NT2/D1 (cell line): ENCODE measurements around the gene NSUN6.

Experiments used
- SUZ12 ChIP-seq: IDR thresholded peaks from 2 replicates; pipeline ENCODE4 v1.6.1; 2011; ENCODE audit not compliant: insufficient read length, insufficient read depth; ENCODE audit errors: extremely low read depth
- YY1 ChIP-seq: IDR thresholded peaks from 2 replicates; pipeline ENCODE4 v1.6.1; 2011; ENCODE audit not compliant: insufficient read length, insufficient read depth
- ZNF274 ChIP-seq: IDR thresholded peaks from 2 replicates; pipeline ENCODE4 v1.6.1; 2011; ENCODE audit warnings: mild to moderate bottlenecking, low read depth, low read length

GRCh38 chr10:18523858-18524257 lies 127.5 kb downstream of the NSUN6 start:
- TF ChIP-seq ZNF274 (no peak), YY1 (no peak), SUZ12 (no peak)
